ENCODE results near the gene MC1R.
"Not testable (repeated sequence)": the region's sequence is repeated elsewhere in the genome, so short reads cannot be mapped to it uniquely, and the experiment has no call there.

Gene MC1R

DNA sequence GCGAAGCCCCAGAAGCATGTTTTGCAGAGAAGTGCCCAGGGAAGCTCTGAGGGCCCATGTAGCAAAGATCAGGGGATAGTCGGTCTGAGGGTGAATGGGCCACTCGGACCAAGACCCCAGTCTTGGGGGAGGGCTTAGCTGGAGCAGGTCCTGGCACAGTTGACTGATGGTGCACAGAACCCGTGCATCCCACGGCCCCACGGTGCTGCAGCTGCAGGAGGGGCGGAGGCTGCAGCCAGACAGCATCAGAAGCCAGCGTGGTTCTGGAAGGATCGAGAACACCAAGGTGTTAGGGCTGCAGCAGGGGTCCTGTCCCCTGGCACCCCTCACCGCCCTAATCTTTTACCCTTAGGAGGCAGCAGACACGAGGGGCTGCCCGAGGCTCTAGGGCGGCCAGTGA lies 6.5 kb upstream of the MC1R start:
- ATAC-seq (replicated peaks; ENCODE audit: extremely low read depth, poor library complexity, severe bottlenecking) (no peak), DNase-seq (ENCODE audit: low spot score in 2 of 2) (no peak)
- no peak overlapping the region for H3K4me3 Mint-ChIP-seq
- peaks cover 21% of the 10 kb centered on the region for H3K36me3 Mint-ChIP-seq (ENCODE audit: insufficient read depth)
- H3K27me3 Mint-ChIP-seq = no peaks in the 10 kb centered on the region
- no peak overlapping the region for H3K27ac Mint-ChIP-seq (ENCODE audit: low read depth)
- H3K9me3 Mint-ChIP-seq = no peaks in the 10 kb centered on the region
- peaks cover 7% of the 10 kb centered on the region for H3K4me1 Mint-ChIP-seq

DNA sequence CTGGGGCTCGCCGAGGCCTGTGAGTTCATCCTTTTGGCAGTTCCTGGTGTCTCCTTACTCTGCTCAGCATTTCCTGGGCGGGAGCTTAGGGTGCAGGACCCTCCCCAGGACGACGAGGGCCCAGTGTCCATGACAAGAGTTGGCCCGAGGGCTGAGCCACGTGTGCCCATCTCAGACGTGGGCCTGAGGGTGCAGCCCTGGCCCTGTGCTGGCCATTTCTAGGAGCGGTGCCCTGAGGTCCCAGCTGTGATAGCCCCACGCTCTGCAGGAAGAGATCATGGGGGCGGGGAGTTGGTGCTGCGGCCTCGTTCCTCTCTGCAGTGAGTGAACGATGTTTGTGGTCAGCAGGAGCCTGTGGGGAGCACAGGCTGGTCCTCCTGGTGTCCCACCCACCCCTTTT lies 6.0 kb upstream of the MC1R start:
- no peaks in the 10 kb centered on the region for H3K9me3 Mint-ChIP-seq
- ATAC-seq (replicated peaks; ENCODE audit: extremely low read depth, poor library complexity, severe bottlenecking) (no peak), DNase-seq (ENCODE audit: low spot score in 2 of 2) (no peak)

DNA sequence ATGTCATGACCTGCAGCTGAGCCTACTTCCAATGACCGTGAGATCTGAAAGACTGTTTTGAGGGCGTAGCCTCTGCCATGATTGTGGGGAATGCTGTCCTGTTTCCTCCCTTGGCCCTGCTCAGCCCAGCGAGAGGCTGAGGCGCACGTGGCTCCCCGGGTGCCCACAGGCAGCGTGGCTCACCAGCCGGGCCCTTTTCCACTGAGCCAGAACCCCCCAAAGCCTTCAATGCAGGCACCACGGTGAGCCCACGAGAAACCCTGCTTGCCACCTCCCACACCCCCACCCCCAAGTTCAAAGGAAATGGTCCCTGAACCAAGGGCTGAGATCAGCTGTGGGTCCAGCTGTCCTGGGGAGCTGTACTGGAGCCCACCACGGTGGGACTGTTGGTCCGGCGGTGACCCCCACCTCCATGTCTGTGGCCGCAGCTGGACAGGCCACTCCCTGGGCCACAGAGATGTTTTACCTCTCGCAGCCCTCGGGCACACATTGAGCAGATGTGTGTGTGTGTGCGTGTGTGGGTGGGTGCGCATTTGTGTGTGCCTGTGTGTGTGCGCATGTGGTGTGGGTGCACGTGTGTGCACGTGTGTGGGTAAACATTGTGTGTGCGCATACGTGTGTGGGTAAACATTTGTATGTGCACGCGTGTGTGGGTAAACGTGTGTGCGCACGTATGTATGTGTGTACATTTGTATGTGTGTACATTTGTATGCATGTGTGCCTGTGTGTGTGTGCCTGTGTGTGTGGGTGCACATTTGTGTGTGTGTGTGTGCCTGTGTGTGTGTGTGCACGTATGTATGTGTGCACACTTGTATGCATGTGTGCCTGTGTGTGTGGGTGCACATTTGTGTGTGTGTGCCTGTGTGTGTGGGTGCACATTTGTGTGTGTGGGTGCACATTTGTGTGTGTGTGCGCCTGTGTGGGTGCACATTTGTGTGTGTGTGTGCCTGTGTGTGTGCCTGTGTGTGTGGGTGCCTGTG lies 5.0 kb upstream of the MC1R start:
- H3K36me3 Mint-ChIP-seq (ENCODE audit: insufficient read depth) = peaks cover 29% of the 10 kb centered on the region
- ATAC-seq (replicated peaks; ENCODE audit: extremely low read depth, poor library complexity, severe bottlenecking) = no peak
- DNase-seq (ENCODE audit: low spot score in 2 of 2) = no peak
- no peak overlapping the region for H3K4me3 Mint-ChIP-seq
- no peak overlapping the region for H3K27ac Mint-ChIP-seq (ENCODE audit: low read depth)
- H3K9me3 Mint-ChIP-seq = no peaks in the 10 kb centered on the region
- H3K4me1 Mint-ChIP-seq = peaks cover 20% of the 10 kb centered on the region
- H3K27me3 Mint-ChIP-seq = no peaks in the 10 kb centered on the region

More for the DNA sequence above, 6.0 kb upstream of the MC1R start:
- no peaks in the 10 kb centered on the region for H3K27me3 Mint-ChIP-seq
- H3K27ac Mint-ChIP-seq (ENCODE audit: low read depth) = no peak overlapping the region
- peaks cover 9% of the 10 kb centered on the region for H3K4me1 Mint-ChIP-seq
- H3K4me3 Mint-ChIP-seq = no peak overlapping the region
- H3K36me3 Mint-ChIP-seq (ENCODE audit: insufficient read depth) = peaks cover 23% of the 10 kb centered on the region

DNA sequence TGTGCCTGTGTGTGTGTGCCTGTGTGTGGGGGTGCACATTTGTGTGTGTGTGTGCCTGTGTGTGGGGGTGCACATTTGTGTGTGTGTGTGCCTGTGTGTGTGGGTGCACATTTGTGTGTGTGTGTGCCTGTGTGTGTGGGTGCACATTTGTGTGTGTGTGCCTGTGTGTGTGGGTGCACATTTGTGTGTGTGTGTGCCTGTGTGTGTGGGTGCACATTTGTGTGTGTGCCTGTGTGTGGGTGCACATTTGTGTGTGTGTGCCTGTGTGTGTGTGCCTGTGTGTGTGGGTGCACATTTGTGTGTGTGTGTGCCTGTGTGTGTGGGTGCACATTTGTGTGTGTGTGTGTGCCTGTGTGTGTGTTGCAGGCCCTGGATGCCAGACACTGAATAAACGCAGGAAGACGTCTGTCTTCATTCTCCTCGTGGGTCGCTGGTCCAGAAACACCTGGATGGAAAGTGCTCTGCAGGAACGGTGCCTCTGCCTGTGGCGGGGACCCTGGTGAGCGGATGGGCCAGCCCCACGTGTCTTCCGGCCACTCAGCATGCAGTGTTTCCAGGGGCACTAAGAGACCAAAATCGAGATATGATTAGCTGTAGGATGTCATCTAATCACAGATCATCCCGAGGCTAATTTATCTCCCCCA lies 3.9 kb upstream of the MC1R start:
- not testable (repeated sequence) for H3K27me3 Mint-ChIP-seq; H3K9me3 Mint-ChIP-seq; H3K4me3 Mint-ChIP-seq; ATAC-seq (replicated peaks; ENCODE audit: extremely low read depth, poor library complexity, severe bottlenecking); H3K27ac Mint-ChIP-seq (ENCODE audit: low read depth); DNase-seq (ENCODE audit: low spot score in 2 of 2)
- peaks cover 23% of the 10 kb centered on the region for H3K36me3 Mint-ChIP-seq (ENCODE audit: insufficient read depth)
- peaks cover 28% of the 10 kb centered on the region for H3K4me1 Mint-ChIP-seq

DNA sequence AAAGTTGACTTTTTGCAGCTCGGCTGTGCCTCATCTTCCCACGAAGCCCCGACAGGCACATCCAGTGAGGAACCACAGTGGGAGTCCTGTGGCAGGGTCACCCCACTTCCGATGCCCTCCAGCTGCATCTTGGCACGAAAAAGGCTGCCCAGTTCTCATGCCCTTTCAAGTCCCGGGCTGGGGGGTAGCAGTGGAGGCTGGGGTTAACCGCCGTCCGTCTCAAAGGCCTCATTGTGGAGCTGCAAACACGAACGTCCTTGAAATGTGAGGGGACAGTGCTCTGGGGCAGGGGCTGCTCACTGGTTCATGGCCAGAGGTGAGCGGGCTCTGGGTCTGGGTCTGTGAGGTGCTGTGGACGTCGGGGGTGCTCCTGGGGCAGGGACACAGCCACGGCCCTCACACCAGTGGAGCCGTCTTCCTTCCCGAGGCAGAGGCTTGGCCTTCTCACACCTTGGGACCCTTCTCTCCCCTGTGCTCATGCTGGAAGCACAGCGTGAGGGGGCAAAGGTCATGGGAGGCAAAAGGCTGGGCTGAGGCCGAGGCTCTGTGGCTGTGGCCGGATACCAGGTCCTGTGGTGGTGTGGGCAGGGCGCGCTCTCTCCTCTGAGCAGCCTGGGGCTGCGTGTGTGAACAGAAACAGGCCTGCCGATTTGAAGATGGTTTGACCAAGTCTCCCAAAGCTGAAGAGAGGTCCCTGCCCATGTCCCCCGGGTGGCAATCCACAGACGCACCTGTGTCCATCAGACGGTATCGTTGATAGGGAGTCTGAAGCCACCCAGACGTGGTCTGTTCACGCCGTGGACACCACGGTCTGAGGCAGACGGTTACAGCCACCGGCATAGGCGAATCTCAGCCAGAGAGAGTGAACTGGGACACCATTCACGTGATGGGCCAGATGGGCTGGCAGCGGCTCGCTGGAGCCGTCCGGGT lies 3.1 kb upstream of the MC1R start:
- Mint-ChIP-seq H3K27me3 (peaks cover 15% of the 10 kb centered on the region), H3K4me3 (peak overlapping the region; percentile 25), H3K4me1 (peaks cover 26% of the 10 kb centered on the region), H3K27ac (ENCODE audit: low read depth) (no peak overlapping the region), H3K9me3 (no peaks in the 10 kb centered on the region), H3K36me3 (ENCODE audit: insufficient read depth) (peaks cover 21% of the 10 kb centered on the region)
- ATAC-seq (replicated peaks; ENCODE audit: extremely low read depth, poor library complexity, severe bottlenecking) (no peak), DNase-seq (ENCODE audit: low spot score in 2 of 2) (no peak)

DNA sequence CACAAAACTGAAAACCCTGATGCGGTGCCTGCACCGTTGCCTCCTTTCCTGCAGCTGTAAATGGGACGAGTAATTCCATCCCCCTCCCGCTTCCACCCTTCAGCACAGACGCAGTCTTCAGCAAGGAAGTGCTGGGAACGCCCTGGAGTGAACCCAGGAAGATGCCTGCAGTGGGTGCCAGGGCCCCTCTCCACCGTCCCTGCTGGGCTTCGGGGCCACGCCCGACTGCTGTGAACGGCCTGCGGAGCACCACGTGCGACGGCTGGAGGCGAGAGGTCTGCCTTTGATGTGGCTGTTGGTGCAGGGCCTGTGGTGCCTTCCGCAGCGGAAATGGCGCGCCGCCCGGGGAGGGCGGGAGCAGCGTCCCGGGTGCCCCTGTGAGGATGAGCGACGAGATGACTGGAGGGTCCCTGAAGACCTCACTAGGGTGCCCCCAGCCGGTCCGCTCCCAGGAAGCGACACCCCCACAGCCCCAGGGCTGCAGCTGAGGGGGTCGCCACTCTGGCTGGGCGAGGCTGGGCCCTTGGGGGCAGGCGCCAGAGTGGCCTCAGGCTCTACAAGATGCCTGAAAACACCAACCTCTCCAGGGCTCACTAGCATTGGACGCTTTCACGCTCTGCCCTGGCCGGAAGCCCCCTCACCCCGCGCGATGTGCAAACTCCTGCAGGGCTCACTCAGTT lies 749 bp upstream of the MC1R start:
- Mint-ChIP-seq H3K4me1 (peaks cover 26% of the 10 kb centered on the region), H3K9me3 (no peaks in the 10 kb centered on the region), H3K27ac (ENCODE audit: low read depth) (peak overlapping the region; percentile 85), H3K27me3 (peaks cover 27% of the 10 kb centered on the region), H3K36me3 (ENCODE audit: insufficient read depth) (peaks cover 14% of the 10 kb centered on the region), H3K4me3 (peak overlapping the region; percentile 79)
- ATAC-seq (replicated peaks; ENCODE audit: extremely low read depth, poor library complexity, severe bottlenecking) = peak; percentile 84
- peak; percentile 69 to 77 for DNase-seq (ENCODE audit: low spot score in 2 of 2)

DNA sequence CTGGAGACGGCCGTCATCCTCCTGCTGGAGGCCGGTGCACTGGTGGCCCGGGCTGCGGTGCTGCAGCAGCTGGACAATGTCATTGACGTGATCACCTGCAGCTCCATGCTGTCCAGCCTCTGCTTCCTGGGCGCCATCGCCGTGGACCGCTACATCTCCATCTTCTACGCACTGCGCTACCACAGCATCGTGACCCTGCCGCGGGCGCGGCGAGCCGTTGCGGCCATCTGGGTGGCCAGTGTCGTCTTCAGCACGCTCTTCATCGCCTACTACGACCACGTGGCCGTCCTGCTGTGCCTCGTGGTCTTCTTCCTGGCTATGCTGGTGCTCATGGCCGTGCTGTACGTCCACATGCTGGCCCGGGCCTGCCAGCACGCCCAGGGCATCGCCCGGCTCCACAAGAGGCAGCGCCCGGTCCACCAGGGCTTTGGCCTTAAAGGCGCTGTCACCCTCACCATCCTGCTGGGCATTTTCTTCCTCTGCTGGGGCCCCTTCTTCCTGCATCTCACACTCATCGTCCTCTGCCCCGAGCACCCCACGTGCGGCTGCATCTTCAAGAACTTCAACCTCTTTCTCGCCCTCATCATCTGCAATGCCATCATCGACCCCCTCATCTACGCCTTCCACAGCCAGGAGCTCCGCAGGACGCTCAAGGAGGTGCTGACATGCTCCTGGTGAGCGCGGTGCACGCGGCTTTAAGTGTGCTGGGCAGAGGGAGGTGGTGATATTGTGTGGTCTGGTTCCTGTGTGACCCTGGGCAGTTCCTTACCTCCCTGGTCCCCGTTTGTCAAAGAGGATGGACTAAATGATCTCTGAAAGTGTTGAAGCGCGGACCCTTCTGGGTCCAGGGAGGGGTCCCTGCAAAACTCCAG lies 1.1 kb downstream of the MC1R start:
- Mint-ChIP-seq H3K4me1 (peaks cover 26% of the 10 kb centered on the region), H3K27me3 (peaks cover 27% of the 10 kb centered on the region), H3K36me3 (ENCODE audit: insufficient read depth) (peaks cover 12% of the 10 kb centered on the region), H3K9me3 (no peaks in the 10 kb centered on the region), H3K4me3 (peak overlapping the region; percentile 44), H3K27ac (ENCODE audit: low read depth) (peak overlapping the region; percentile 6)
- DNase-seq (ENCODE audit: low spot score in 2 of 2) = no peak
- ATAC-seq (replicated peaks; ENCODE audit: extremely low read depth, poor library complexity, severe bottlenecking) = no peak

DNA sequence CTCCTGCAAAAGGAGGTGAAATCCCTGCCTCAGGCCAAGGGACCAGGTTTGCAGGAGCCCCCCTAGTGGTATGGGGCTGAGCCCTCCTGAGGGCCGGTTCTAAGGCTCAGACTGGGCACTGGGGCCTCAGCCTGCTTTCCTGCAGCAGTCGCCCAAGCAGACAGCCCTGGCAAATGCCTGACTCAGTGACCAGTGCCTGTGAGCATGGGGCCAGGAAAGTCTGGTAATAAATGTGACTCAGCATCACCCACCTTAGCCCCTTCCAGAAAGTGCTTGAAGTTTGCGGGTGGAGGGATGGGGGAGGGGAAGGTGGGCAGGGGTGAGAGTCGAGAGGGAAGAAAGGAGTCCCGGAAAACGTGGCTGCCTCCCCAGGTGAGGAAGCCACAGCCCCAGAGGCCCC lies 2.1 kb downstream of the MC1R start:
- peaks cover 26% of the 10 kb centered on the region for H3K4me1 Mint-ChIP-seq
- H3K27me3 Mint-ChIP-seq = peaks cover 27% of the 10 kb centered on the region
- peaks cover 12% of the 10 kb centered on the region for H3K36me3 Mint-ChIP-seq (ENCODE audit: insufficient read depth)
- no peak for DNase-seq (ENCODE audit: low spot score in 2 of 2)
- no peak overlapping the region for H3K27ac Mint-ChIP-seq (ENCODE audit: low read depth)
- no peak overlapping the region for H3K4me3 Mint-ChIP-seq
- H3K9me3 Mint-ChIP-seq = no peaks in the 10 kb centered on the region
- no peak for ATAC-seq (replicated peaks; ENCODE audit: extremely low read depth, poor library complexity, severe bottlenecking)

DNA sequence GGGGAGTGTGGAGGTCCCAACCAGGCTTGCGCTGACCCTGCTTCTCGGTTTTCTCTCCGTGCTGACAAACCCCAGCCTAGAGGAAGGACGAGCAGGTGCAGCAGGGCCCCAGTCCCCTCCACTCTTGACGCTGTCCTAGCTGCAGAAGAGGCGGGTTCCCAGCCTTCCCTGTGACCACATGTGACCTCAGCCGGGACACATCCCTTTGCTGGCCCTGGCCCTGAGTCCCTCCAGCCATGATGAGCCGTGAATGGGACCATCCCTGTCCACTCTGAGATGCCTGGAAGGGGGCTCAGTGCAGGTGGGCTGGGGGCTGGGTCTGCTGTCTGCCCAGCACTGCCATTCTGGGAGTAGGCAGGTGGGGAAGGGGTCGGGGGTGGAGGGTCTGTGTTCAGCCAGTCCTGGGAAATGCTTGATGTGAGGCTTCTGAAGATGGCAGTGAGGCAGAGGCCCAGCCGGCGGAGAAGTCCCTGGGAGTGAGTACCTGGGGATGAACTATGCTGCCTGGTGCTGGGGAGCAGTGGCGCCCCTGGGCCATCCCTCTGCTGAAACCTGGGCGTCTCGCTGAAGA lies 2.6 kb downstream of the MC1R start:
- Mint-ChIP-seq H3K9me3 (no peaks in the 10 kb centered on the region), H3K36me3 (ENCODE audit: insufficient read depth) (peaks cover 12% of the 10 kb centered on the region), H3K27me3 (peaks cover 27% of the 10 kb centered on the region), H3K4me1 (peaks cover 26% of the 10 kb centered on the region), H3K4me3 (no peak overlapping the region), H3K27ac (ENCODE audit: low read depth) (no peak overlapping the region)
- no peak for ATAC-seq (replicated peaks; ENCODE audit: extremely low read depth, poor library complexity, severe bottlenecking)
- DNase-seq (ENCODE audit: low spot score in 2 of 2) = no peak

DNA sequence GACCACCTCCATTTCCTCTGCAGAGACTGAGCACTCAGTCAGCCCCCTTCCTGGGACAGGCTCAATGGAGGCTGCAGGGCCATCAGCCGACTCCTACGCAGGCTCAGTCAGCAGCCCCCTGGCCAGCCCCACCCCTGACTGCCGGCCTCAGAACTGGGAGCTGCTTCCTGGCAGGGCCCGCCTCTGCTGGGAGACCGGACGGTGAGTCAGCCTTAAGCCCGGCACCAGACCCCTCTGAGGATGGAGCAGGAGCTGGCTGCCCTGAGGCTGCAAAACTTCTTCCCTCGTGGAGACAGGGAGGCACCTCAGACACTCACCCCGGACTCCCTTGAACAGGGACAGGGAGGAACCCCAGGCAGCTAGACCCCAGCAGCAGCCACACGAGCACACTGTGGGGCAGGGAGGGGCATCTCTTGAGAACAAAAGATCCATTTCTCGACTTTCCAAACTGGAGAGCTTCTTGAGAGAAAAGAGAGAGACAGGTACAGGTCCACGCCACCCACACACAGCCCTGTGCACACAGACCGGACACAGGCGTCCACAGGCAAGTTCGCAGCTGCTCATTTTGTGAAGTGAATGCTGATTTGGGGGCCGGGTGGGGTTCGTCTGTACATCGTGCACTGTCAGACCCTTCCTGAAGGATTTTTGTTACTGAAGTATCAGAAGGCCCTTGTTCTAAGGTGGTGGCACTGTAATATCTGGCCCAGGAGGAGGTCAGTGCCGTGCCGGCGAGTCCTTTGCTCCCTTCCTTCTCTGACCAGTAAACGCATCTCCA lies 3.2 kb downstream of the MC1R start:
- no peak for ATAC-seq (replicated peaks; ENCODE audit: extremely low read depth, poor library complexity, severe bottlenecking)
- peaks cover 12% of the 10 kb centered on the region for H3K36me3 Mint-ChIP-seq (ENCODE audit: insufficient read depth)
- peaks cover 27% of the 10 kb centered on the region for H3K27me3 Mint-ChIP-seq
- H3K27ac Mint-ChIP-seq (ENCODE audit: low read depth) = no peak overlapping the region
- H3K4me3 Mint-ChIP-seq = peak overlapping the region; percentile 18
- H3K9me3 Mint-ChIP-seq = no peaks in the 10 kb centered on the region
- H3K4me1 Mint-ChIP-seq = peaks cover 26% of the 10 kb centered on the region
- DNase-seq (ENCODE audit: low spot score in 2 of 2) = no peak
